Psoas muscle (tissue), 8 donors: Measurements from ENCODE around the gene PPP6R1. TPM values are rescaled to one million over a fixed set of nuclear protein-coding genes. Genes with fewer than 3 reads are reported as not detected.

Source experiments
- ATAC-seq, 4 donors: fragments of 200-7000 bp; cut with Tn5 transposase; one replicate each; pipeline ENCODE4 v1.9.1; 2020; ENCODE audit warnings: moderate library complexity in 3 of 4, mild to moderate bottlenecking in 2 of 4
- DNase-seq, 2 donors: peaks; one replicate each; pipeline ENCODE4 v3.0.0-alpha.2; 2020
- H3K27ac ChIP-seq: fragments of 200-600 bp; one replicate; pipeline ENCODE4 v1.8.0; 2022
- H3K27me3 ChIP-seq, 3 donors: fragments of 200-600 bp in 1 of 3; one replicate each; pipeline versions ENCODE4 v1.6.1 to v1.8.0; 2013 to 2022; ENCODE audit warnings: low read length in 2 of 3, mild to moderate bottlenecking in 2 of 3, moderate library complexity in 1 of 3; ENCODE audit not compliant: insufficient read depth in 3 of 3
- H3K36me3 ChIP-seq, 2 donors: fragments of 200-600 bp in 1 of 2; one replicate each; pipeline versions ENCODE4 v1.6.1 to v1.8.0; 2013 to 2022; ENCODE audit warnings: low read depth in 1 of 2, mild to moderate bottlenecking in 1 of 2, moderate library complexity in 1 of 2; ENCODE audit not compliant: insufficient read depth in 1 of 2
- H3K4me1 ChIP-seq: fragments of 200-600 bp; one replicate; pipeline ENCODE4 v1.8.0; 2022
- H3K4me3 ChIP-seq: fragments of 200-600 bp; one replicate; pipeline ENCODE4 v1.8.0; 2022; ENCODE audit warnings: mild to moderate bottlenecking
- H3K9me3 ChIP-seq: fragments of 200-600 bp; one replicate; pipeline ENCODE4 v1.8.0; 2022
- WGBS, 3 donors: extraction: QIAGEN DNeasy Blood & Tissue Kit; methylation state at CpG; one replicate each; pipeline versions ENCODE4 v1.1.6 to v1.1.7; 2013; 5-methylcytosine and 5-hydroxymethylcytosine counted together
- intact Hi-C, 2 donors: fragments of 100-400 bp; cut with DNase I; formaldehyde crosslinking; loops; one replicate each; pipeline versions ENCODE4 v1.11.0 to v1.14.2; 2022
- polyA plus RNA-seq, 3 donors: library from polyadenylated mRNA; stranded (reverse); fragments of 200-250 nt; gene quantifications; one replicate each; pipeline ENCODE4 v1.2.3, GENCODE V29; 2013
- total RNA-seq, 4 donors: library from RNA; stranded (reverse); fragmentation: NEBNext Ultra II Directional in 2 of 4; extraction: Animal tissue kit (Norgen Biotek cat#: 25700) in 2 of 4; gene quantifications; one replicate each; pipeline versions ENCODE4 v1.2.1 to v1.2.4, GENCODE V29; 2021 to 2023
- TF ChIP-seq, protein P1 (sequence below): fragments of 200-600 bp; IDR thresholded peaks from one replicate; pipeline ENCODE4 v1.8.0; 2022; ENCODE audit warnings: antibody characterized with exemption
- donor health status: healthy with polysubstance abuse.
- donor health status: DM: no; HTN: no; CAD: no; lungs with moderate emphysema.
- donor health status: Bipolar disorder and iron deficiency.
- donor health status: healthy.
- donor health status: DM: yes; HTN: yes; CAD: no.
- donor health status: DM: no; HTN: no; CAD: no.
- donor health status: DM: no; HTN: no; CAD: no.
- donor health status: DM: yes; HTN: yes; CAD: no.

PPP6R1 gene
- total and polyA plus RNA-seq, 7 donors: 27.9 to 72.3 (median 45.6) TPM

DNA sequence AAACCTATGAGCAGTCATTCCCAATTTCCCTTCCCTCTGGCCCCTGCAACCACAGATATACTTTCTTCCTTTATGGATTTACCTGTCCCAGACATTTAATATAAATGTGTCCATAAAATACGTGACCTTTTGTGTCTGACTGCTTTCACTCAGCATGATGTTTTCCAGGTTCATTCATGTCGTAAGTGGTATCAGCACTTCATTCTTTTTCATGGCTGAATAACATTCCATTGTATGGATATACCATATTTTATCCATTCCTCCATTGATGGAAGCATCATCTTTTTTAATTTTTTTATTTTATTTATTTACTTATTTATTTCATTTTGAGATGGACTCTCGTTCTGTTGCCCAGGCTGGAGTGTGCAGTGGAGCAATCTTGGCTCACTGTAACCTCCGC, 8.0 kb upstream of the PPP6R1 start:
- Histone ChIP-seq H3K9me3 (no peaks in the 10 kb centered on the region), H3K4me3 (no peak overlapping the region), H3K27me3 (no peaks in the 10 kb centered on the region), H3K4me1 (no peaks in the 10 kb centered on the region), H3K27ac (no peak overlapping the region), H3K36me3 (peaks cover 3 to 27% of the 10 kb centered on the region in 2 donors)
- DNase-seq: no peak
- WGBS, 3 donors: 96 to 99% (median 98%) methylated on average over 4 of the region's 4 CpGs
- intact Hi-C loops: no loop called here
- ATAC-seq: no peak
- TF ChIP-seq, protein P1, sequence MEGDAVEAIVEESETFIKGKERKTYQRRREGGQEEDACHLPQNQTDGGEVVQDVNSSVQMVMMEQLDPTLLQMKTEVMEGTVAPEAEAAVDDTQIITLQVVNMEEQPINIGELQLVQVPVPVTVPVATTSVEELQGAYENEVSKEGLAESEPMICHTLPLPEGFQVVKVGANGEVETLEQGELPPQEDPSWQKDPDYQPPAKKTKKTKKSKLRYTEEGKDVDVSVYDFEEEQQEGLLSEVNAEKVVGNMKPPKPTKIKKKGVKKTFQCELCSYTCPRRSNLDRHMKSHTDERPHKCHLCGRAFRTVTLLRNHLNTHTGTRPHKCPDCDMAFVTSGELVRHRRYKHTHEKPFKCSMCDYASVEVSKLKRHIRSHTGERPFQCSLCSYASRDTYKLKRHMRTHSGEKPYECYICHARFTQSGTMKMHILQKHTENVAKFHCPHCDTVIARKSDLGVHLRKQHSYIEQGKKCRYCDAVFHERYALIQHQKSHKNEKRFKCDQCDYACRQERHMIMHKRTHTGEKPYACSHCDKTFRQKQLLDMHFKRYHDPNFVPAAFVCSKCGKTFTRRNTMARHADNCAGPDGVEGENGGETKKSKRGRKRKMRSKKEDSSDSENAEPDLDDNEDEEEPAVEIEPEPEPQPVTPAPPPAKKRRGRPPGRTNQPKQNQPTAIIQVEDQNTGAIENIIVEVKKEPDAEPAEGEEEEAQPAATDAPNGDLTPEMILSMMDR: no peak

DNA sequence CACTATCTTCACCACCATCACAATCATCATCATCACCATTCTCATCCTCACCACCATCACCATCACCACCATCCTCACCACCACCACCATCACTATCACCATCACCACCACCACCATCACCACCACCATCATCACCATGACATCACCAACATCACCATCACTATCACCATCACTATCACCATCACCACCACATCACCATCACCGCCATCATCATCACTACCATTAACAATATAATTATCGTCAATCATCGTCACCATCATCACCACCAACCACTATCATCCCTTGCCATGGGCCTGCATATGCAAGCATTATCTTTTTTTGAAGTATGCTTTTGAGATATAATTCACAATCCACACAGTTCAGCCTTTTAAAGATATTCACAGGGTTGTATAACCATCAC, 7.6 kb upstream of the PPP6R1 start:
- Histone ChIP-seq H3K27me3 (no peaks in the 10 kb centered on the region), H3K4me3 (no peak overlapping the region), H3K27ac (no peak overlapping the region), H3K4me1 (no peaks in the 10 kb centered on the region), H3K36me3 (peaks cover 3 to 24% of the 10 kb centered on the region in 2 donors), H3K9me3 (no peaks in the 10 kb centered on the region)
- no peak for DNase-seq
- intact Hi-C loops: no loop called here
- WGBS, 3 donors: 97 to 98% (median 97%) methylated on average over 3 of the region's 3 CpGs
- TF ChIP-seq, protein P1: no peak
- no peak for ATAC-seq

DNA sequence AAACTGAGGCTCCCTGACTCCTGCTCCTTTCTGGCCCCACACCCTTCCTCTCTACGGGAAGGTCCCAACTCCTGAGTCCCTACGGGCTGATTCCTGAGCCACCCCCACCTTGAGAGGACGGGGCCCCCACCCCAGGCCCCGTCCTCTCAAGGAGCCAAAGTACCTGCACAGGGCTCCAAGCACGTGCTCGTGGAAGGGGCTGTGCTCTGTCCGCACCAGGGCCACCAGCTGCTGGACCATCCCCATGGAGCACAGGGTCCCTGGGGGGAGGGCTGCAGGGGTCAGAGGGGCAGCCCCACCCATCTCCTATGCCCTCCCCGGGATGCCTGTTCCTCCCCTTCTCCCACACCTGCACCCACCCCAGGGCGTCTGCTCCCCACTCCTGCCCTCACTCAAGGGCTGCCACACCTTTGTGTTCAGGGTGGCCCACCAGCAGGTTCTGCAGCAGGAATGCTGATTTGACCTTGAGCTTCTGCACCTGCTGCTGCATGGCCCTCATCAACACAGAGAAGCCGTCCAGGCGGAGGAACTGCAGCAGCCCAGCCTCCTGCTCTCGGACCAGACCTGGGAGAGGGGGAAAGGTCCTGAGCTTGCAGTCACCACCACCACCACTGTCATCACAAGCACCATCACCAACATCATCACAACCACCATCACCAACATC, 7.0 kb upstream of the PPP6R1 start:
- DNase-seq (no peak), ATAC-seq (no peak)
- TF ChIP-seq, protein P1: no peak
- H3K27ac ChIP-seq: no peak overlapping the region
- H3K4me3 ChIP-seq: no peak overlapping the region
- H3K36me3 ChIP-seq: peaks cover 3 to 19% of the 10 kb centered on the region in 2 donors
- intact Hi-C loops: loop anchor here in 1 of 2 donors (2.0 kb wide), 1 partner anchor 13 kb away; no protein-coding TSS in a partner anchor
- no peaks in the 10 kb centered on the region for H3K4me1 ChIP-seq
- H3K9me3 ChIP-seq: no peaks in the 10 kb centered on the region
- WGBS, 3 donors: 95 to 97% (median 96%) methylated on average over 11 to 12 of the region's 12 CpGs
- no peaks in the 10 kb centered on the region for H3K27me3 ChIP-seq

DNA sequence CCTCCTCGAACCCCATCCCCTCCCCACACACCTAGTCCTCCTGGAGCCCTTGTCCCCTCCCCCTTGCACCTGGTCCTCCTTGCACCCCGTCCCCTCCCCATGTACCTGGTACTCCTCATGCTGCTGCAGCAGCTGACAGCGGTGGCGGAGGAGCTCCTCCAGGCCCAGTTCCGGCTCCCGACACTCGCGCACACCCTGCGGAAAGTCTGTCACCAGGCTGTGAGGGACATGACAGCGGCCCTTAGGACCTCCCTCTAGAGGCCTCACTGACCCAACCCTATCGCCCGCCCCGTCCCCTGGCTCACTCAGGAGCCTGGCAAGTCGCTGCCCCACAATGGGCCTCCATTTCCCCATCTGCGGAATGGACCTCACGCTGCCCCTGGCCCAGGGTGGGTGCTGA, 6.4 kb upstream of the PPP6R1 start:
- H3K36me3 ChIP-seq: peaks cover 3 to 17% of the 10 kb centered on the region in 2 donors
- H3K27ac ChIP-seq: no peak overlapping the region
- DNase-seq: no peak
- intact Hi-C loops: loop anchor here in 1 of 2 donors (2.0 kb wide), 1 partner anchor 14 kb away; no protein-coding TSS in a partner anchor
- no peak for ATAC-seq
- no peak overlapping the region for H3K4me3 ChIP-seq
- TF ChIP-seq, protein P1: no peak
- WGBS, 3 donors: 88 to 94% (median 92%) methylated on average over 16 of the region's 16 CpGs
- H3K9me3 ChIP-seq: no peaks in the 10 kb centered on the region
- H3K27me3 ChIP-seq: no peaks in the 10 kb centered on the region
- H3K4me1 ChIP-seq: peaks cover under 1% of the 10 kb centered on the region

DNA sequence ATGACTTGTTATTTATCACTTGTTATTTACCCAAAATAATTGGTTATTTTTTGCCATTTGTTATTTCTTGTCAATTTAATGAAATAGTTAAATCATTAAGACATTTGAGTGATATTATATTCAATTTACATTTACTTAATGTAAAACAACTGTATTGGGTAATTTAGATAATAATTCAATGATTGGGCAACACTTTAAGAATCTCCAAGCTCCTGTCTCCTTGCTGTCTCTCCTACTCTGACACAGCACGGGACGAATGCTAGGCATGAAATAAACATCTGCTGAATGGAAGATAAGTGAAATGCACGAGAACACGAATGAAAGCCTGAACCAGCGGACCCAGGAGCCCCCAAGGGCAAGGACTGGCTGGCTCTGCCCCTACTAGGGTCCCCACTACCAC, 5.7 kb upstream of the PPP6R1 start:
- TF ChIP-seq, protein P1: no peak
- WGBS, 3 donors: 84 to 86% (median 85%) methylated on average over 5 of the region's 5 CpGs
- intact Hi-C loops: loop anchor here in 1 of 2 donors (2.0 kb wide), 1 partner anchor 14 kb away; no protein-coding TSS in a partner anchor
- Histone ChIP-seq H3K36me3 (peaks cover 0 to 11% of the 10 kb centered on the region in 2 donors), H3K9me3 (no peaks in the 10 kb centered on the region), H3K27ac (no peak overlapping the region), H3K4me1 (peaks cover 7% of the 10 kb centered on the region), H3K27me3 (no peaks in the 10 kb centered on the region), H3K4me3 (no peak overlapping the region)
- DNase-seq: no peak
- ATAC-seq: no peak
